Transverse colon (tissue), 4 donors: ENCODE data around the gene CDK11B. TPM values are rescaled to one million over a fixed set of nuclear protein-coding genes. Genes with fewer than 3 reads are reported as not detected.
A peak's percentile ranks its signal among the peaks of the same experiment; 100 is the strongest.
"Not testable (repeated sequence)": the region's sequence is repeated elsewhere in the genome, so short reads cannot be mapped to it uniquely, and the experiment has no call there.

Experiments used
- DNase-seq: peaks from one replicate; pipeline ENCODE4 v3.0.0-alpha.2; 2019
- H3K27ac ChIP-seq, 4 donors: fragments of 200-600 bp; sonication (generic); 2 replicates each; pipeline ENCODE4 v1.5.1; 2016 to 2018; ENCODE audit warnings: inconsistent platforms in 4 of 4
- H3K27me3 ChIP-seq: fragments of 200-600 bp; sonication (generic); 2 replicates; pipeline ENCODE4 v1.5.1; 2017; ENCODE audit warnings: inconsistent platforms
- H3K36me3 ChIP-seq, 4 donors: fragments of 200-600 bp; sonication (generic); 2 replicates each; pipeline ENCODE4 v1.5.1; 2017 to 2019; ENCODE audit warnings: inconsistent platforms in 4 of 4
- H3K4me1 ChIP-seq, 4 donors: fragments of 200-600 bp; sonication (generic); 2 replicates each; pipeline ENCODE4 v1.5.1; 2017 to 2020; ENCODE audit warnings: inconsistent platforms in 4 of 4
- H3K4me3 ChIP-seq, 4 donors: fragments of 200-600 bp; sonication (generic); 1 replicate in 1 of 4; 2 replicates in 3 of 4; pipeline versions ENCODE4 v1.5.1 to v1.6.1; 2017 to 2019; ENCODE audit warnings: inconsistent platforms in 4 of 4
- H3K9me3 ChIP-seq, 2 donors: fragments of 200-600 bp; sonication (generic); 2 replicates each; pipeline ENCODE4 v1.5.1; 2017 to 2019; ENCODE audit warnings: inconsistent platforms in 2 of 2
- EP300 ChIP-seq: sonication (generic); formaldehyde crosslinking; IDR thresholded peaks from one replicate; pipeline ENCODE4 v1.6.1; 2017; ENCODE audit warnings: antibody characterized with exemption, low read depth
- POLR2A ChIP-seq: fragments of 450-650 bp; IDR thresholded peaks from one replicate; pipeline ENCODE4 v1.6.1; 2016; ENCODE audit warnings: antibody characterized with exemption, mild to moderate bottlenecking, moderate library complexity
- POLR2AphosphoS5 ChIP-seq, 3 donors: sonication (generic); formaldehyde crosslinking; IDR thresholded peaks; one replicate each; pipeline ENCODE4 v1.6.1; 2016; ENCODE audit warnings: antibody characterized with exemption in 3 of 3
- WGBS, 2 donors: methylation state at CpG; one replicate each; pipeline ENCODE4 v1.1.5; 2018; ENCODE audit warnings: low coverage in 1 of 2; 5-methylcytosine and 5-hydroxymethylcytosine counted together
- in situ Hi-C, 4 donors: fragments of 200-750 bp; cut with MboI; loops; one replicate each; pipeline versions ENCODE4 v1.15.0 to v1.15.1; 2017; ENCODE audit warnings: low sequenced_read_pairs in 3 of 4, low pct_ligation_motif_present in 1 of 4, low pct_unique_long_range_greater_than_20kb in 1 of 4
- intact Hi-C: fragments of 100-400 bp; cut with DNase I; formaldehyde crosslinking; loops from one replicate; pipeline ENCODE4 v1.15.1; 2023; ENCODE audit warnings: low total_unique reads
- total RNA-seq, 4 donors: library from RNA; depleted of rRNA; stranded (reverse); fragments of >200 nt; gene quantifications; one replicate each; pipeline ENCODE4 v1.1.0, GENCODE V29; 2016
- TF ChIP-seq, protein P1 (sequence below), 5 experiments: fragments of 200-600 bp in 3 of 5; fragments of 450-650 bp in 2 of 5; sonication (generic) in 3 of 5; IDR thresholded peaks; 1 replicate in 2 of 5; 2 replicates in 3 of 5; pipeline ENCODE4 v1.5.1; 2016 to 2017; ENCODE audit warnings: antibody characterized with exemption in 5 of 5, inconsistent platforms in 3 of 5, mild to moderate bottlenecking in 2 of 5, moderate library complexity in 1 of 5

CDK11B gene
- 100 to 1,000 TPM in 1 of 4 donors, 10 to 100 TPM in 3; 28.4 to 183 (median 60.5) TPM for total RNA-seq

DNA sequence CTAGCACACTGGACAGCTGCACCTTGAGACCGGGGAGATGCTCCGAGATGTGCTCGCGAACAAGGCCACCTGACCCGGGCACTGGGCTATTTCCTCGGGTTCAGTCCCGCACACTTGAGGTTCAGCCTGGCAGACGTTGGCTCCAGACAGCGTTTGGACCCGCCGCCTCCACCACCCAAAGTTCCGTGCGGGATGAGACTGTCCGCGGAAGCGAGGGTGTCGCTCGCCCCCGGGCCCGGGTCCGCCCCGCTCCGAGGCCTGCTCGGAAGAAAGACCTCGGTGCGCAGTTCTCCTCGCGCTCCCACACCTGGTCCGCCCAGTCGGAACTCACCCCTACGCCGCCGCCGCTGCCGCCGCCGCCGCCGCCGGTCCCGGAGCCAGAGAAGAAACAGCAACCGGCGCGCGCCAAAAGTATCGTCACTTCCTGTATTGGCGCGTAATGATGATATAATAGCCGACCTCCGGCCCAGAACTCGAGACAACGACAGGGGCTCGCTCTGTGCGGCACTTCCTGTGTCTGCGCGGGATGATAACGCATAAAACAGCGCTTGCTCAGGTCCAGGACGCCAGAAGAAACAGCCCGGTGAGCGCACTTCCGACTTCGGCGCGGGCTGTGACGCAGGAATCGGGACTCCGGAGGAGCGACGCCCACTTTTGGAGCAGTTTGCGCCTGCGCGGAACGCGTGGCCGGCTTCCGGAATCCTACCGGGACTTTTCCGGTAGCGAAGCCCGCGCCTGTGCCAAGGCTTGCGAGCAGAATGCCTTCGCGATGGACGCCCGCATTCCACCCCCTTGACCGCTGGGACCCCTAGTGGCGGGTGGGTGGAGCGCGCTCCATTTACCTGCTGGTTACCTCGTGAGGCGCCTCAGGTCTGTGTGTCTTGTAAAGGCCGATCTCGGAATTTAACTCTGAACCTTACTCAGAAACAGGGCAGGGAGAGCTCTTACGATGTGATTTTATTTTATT lies at the start of gene CDK11B:
CDK11B (minus strand) TSS at position 422 of the 967 bp plus-strand sequence. CDS start 1,519 bp downstream, outside the sequence.
- in situ Hi-C loops, result loop anchor here in 1 of 4 donors (5.0 kb wide), 1 partner anchor 63 kb away; the partner anchor contains the start of gene CDK11A
- H3K27me3 ChIP-seq, intact Hi-C loops, H3K9me3 ChIP-seq: not testable (repeated sequence)
- peak within 1 kb of the TSS; percentile 59 to 82 (median 70) for H3K4me3 ChIP-seq
- peaks cover 3 to 36% (median 22%) of the 10 kb centered on the region in 4 donors for H3K4me1 ChIP-seq
- WGBS, 2 donors, result 0 to 20% methylated on average over 2 to 9 of the region's 96 CpGs
- TF ChIP-seq, protein P1, sequence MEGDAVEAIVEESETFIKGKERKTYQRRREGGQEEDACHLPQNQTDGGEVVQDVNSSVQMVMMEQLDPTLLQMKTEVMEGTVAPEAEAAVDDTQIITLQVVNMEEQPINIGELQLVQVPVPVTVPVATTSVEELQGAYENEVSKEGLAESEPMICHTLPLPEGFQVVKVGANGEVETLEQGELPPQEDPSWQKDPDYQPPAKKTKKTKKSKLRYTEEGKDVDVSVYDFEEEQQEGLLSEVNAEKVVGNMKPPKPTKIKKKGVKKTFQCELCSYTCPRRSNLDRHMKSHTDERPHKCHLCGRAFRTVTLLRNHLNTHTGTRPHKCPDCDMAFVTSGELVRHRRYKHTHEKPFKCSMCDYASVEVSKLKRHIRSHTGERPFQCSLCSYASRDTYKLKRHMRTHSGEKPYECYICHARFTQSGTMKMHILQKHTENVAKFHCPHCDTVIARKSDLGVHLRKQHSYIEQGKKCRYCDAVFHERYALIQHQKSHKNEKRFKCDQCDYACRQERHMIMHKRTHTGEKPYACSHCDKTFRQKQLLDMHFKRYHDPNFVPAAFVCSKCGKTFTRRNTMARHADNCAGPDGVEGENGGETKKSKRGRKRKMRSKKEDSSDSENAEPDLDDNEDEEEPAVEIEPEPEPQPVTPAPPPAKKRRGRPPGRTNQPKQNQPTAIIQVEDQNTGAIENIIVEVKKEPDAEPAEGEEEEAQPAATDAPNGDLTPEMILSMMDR (IDR thresholded peaks at IDR 0.05), result peak; percentile 20 to 58 (median 38)
- TF ChIP-seq POLR2AphosphoS5 (IDR thresholded peaks at IDR 0.05), result peak; percentile 78 to 80 (median 80)
- peak; percentile 74 for TF ChIP-seq POLR2A
- DNase-seq, result peak; percentile 95
- H3K27ac ChIP-seq, result peak within 1 kb of the TSS; percentile 95 to 100 (median 98)
- peaks cover 0 to 22% (median 10%) of the 10 kb centered on the region in 4 donors for H3K36me3 ChIP-seq

DNA sequence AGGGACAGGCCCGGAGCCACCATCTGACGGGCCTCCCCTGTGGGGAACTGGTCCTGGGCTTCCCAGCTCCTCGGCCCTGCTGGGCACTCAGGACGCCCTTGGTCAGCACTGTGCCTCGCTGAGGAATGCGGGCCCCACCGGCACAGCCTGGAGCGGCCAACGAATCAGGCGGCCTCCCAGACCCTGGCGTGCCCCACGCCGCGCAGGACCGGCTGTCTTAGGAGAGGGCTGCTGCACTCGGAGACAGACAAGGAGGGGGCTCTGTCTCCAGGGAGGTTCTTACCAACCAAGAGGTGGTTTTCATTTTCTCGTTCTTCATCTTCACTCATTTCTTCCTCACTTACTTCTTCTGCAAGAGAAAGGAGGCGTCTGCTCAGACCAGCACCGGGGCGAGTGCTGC lies 49.1 kb upstream of the CDK11B start:
- H3K27me3 ChIP-seq, H3K9me3 ChIP-seq, H3K4me1 ChIP-seq, DNase-seq, H3K4me3 ChIP-seq, in situ Hi-C loops, H3K27ac ChIP-seq, H3K36me3 ChIP-seq, intact Hi-C loops: not testable (repeated sequence)
- WGBS, 2 donors, result 100% methylated on average over 3 of the region's 20 CpGs; no CpG with 5 or more reads in 1 of the 2 donors

GRCh38 chr1:1707241-1707640 lies 48.4 kb upstream of the CDK11B start:
- H3K9me3 ChIP-seq, H3K27me3 ChIP-seq, H3K27ac ChIP-seq, intact Hi-C loops, DNase-seq, in situ Hi-C loops, H3K4me3 ChIP-seq, H3K36me3 ChIP-seq, H3K4me1 ChIP-seq: not testable (repeated sequence)
- WGBS, 2 donors, result 100% methylated on average over 1 of the region's 23 CpGs; no CpG with 5 or more reads in 1 of the 2 donors

DNA sequence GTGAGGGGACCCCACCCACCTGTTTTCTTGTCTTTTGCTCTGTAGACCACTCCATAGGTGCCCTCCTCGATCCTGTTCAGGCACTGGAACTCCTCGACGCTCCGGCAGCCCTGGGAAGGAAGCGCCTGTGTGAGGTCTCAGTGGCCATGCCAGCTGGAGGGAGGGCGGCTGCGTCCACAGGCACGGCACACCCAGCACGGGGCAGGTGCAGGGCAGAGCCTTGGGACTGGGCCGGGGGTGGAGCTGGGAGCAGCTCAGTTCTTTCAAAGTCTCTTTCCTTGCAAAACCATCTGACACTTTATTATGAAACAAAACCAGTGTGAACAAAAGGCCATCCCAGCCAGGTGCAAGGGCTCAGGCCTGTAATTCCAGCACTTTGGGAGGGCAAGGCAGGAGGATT lies 46.8 kb upstream of the CDK11B start:
- intact Hi-C loops, H3K4me1 ChIP-seq, in situ Hi-C loops, H3K4me3 ChIP-seq, DNase-seq, H3K9me3 ChIP-seq, H3K27me3 ChIP-seq, H3K36me3 ChIP-seq: not testable (repeated sequence)
- H3K27ac ChIP-seq, result peak overlapping the region in 2 of 4 donors; percentile 41 to 59
- WGBS, 2 donors, result no CpG with 5 or more reads among the region's 10 CpGs

DNA sequence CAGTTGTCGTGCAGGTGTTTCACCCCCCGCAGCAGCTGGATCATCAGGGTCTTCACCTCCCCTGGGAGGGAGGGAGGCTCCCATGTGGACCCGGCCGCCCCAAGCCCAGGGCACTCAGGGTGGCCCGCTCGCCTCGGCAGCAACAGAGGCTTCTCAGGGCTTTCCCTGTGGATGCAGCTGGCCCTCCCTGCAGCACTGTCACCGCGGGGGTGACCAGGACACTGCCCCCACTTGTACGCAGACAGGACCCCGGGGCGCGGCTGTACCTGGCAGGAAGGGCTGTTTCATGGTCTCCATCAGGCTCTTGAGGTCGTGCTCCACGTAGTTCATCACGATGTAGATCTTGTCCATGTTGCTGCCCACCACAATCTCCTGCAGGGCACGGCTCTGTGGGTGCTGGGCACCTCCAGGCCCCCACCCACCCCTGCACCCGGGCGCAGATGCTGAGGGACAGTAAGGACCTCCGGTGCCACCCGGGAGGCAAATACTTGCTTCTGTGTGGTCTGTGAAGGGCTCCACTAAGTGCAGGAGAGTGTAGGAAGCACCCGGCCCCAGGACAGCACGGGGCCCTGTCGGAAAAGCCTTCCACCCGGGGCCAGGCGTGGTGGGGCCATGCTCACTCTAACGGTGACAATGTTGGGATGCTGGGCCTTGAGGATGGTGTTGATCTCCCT lies 45.6 kb upstream of the CDK11B start:
- H3K4me3 ChIP-seq, intact Hi-C loops, DNase-seq, H3K4me1 ChIP-seq, in situ Hi-C loops, H3K9me3 ChIP-seq, H3K36me3 ChIP-seq, H3K27me3 ChIP-seq, H3K27ac ChIP-seq: not testable (repeated sequence)
- 91% methylated on average over 20 of the region's 27 CpGs; no CpG with 5 or more reads in 1 of the 2 donors for WGBS, 2 donors

DNA sequence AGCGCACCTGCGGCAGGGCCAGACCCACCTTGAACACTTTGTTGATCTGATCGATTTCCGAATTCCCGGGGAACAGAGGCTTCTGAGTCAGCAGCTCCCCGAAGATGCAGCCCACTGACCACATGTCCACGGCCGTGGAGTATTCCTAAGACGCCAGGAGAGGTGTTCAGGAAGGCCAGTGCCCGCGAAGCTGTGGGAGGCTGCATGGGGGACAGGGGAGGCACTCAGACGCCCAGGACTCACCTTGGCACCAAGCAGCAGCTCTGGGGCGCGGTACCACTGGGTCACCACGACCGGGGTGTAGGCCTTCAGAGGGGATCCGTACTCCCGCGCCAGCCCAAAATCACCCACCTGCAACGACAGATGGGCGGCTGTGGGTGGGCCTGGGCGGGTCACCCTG lies 45.0 kb upstream of the CDK11B start:
- intact Hi-C loops, result no loop called here
- no peaks in the 10 kb centered on the region for H3K4me1 ChIP-seq
- DNase-seq, result no peak

GRCh38 chr1:1702506-1702905 lies 43.7 kb upstream of the CDK11B start:
- in situ Hi-C loops, intact Hi-C loops, H3K4me1 ChIP-seq: not testable (repeated sequence)

More for the DNA sequence above, 45.0 kb upstream of the CDK11B start:
- no peak overlapping the region for H3K4me3 ChIP-seq
- no peaks in the 10 kb centered on the region for H3K9me3 ChIP-seq
- H3K27ac ChIP-seq, result no peak overlapping the region
- 95% methylated on average over 18 of the region's 22 CpGs; no CpG with 5 or more reads in 1 of the 2 donors for WGBS, 2 donors
- no peak for TF ChIP-seq EP300
- in situ Hi-C loops, result no loop called here
- no peaks in the 10 kb centered on the region for H3K27me3 ChIP-seq
- H3K36me3 ChIP-seq, result peaks cover 0 to 4% (median 0%) of the 10 kb centered on the region in 4 donors

GRCh38 chr1:1700557-1700956 lies 41.8 kb upstream of the CDK11B start:
- H3K27ac ChIP-seq, H3K36me3 ChIP-seq, H3K9me3 ChIP-seq, H3K27me3 ChIP-seq, H3K4me3 ChIP-seq, H3K4me1 ChIP-seq, in situ Hi-C loops, intact Hi-C loops, DNase-seq: not testable (repeated sequence)
- no CpG with 5 or more reads among the region's 33 CpGs for WGBS, 2 donors

More at GRCh38 chr1:1702506-1702905, 43.7 kb upstream of the CDK11B start:
- H3K36me3 ChIP-seq, H3K9me3 ChIP-seq, H3K27me3 ChIP-seq, H3K27ac ChIP-seq, H3K4me3 ChIP-seq, DNase-seq: not testable (repeated sequence)
- 87 to 92% methylated on average over 3 to 11 of the region's 18 CpGs for WGBS, 2 donors

- intact Hi-C loops, H3K4me1 ChIP-seq, H3K27me3 ChIP-seq, H3K27ac ChIP-seq, H3K9me3 ChIP-seq, H3K4me3 ChIP-seq, DNase-seq, H3K36me3 ChIP-seq, in situ Hi-C loops: not testable (repeated sequence)
- WGBS, 2 donors, result no CpG with 5 or more reads among the region's 45 CpGs
Measured at GRCh38 chr1:1700067-1700466, 41.3 kb upstream of the CDK11B start.
